Liver (tissue), 9 donors: ENCODE data around the gene WEE2. TPM values are rescaled to one million over a fixed set of nuclear protein-coding genes. Genes with fewer than 3 reads are reported as not detected.
A peak's percentile ranks its signal among the peaks of the same experiment; 100 is the strongest.

ENCODE experiments used
- DNase-seq: peaks from one replicate; pipeline ENCODE4 v3.0.0-alpha.2; 2017; ENCODE audit warnings: low spot score
- H3K27ac ChIP-seq, 2 donors: one replicate each; pipeline ENCODE4 v1.7.0; 2013; ENCODE audit warnings: inconsistent platforms in 2 of 2, low read length in 2 of 2, control low read depth in 1 of 2, low read depth in 1 of 2, mild to moderate bottlenecking in 1 of 2
- H3K27me3 ChIP-seq, 4 donors: one replicate each; pipeline versions ENCODE4 v1.6.1 to v1.7.0; 2013; ENCODE audit warnings: low read length in 3 of 4, inconsistent platforms in 1 of 4, mild to moderate bottlenecking in 1 of 4, moderate library complexity in 1 of 4; ENCODE audit not compliant: control insufficient read depth in 4 of 4, insufficient read depth in 4 of 4
- H3K36me3 ChIP-seq, 4 donors: one replicate each; pipeline versions ENCODE4 v1.6.1 to v1.7.0; 2013; ENCODE audit warnings: low read length in 3 of 4, mild to moderate bottlenecking in 3 of 4, low read depth in 1 of 4, moderate library complexity in 1 of 4; ENCODE audit not compliant: control insufficient read depth in 4 of 4, insufficient read depth in 3 of 4
- H3K4me1 ChIP-seq, 4 donors: one replicate each; pipeline versions ENCODE4 v1.6.1 to v1.7.0; 2013; ENCODE audit warnings: low read length in 3 of 4, mild to moderate bottlenecking in 3 of 4, moderate library complexity in 1 of 4; ENCODE audit not compliant: control insufficient read depth in 4 of 4, insufficient read depth in 4 of 4
- H3K4me3 ChIP-seq, 3 donors: one replicate each; pipeline versions ENCODE4 v1.6.1 to v1.7.0; 2013; ENCODE audit warnings: low read length in 3 of 3, control low read depth in 1 of 3, low read depth in 1 of 3, mild to moderate bottlenecking in 1 of 3
- H3K9ac ChIP-seq, 2 donors: one replicate each; pipeline ENCODE4 v1.7.0; 2013; ENCODE audit warnings: low read length in 2 of 2, mild to moderate bottlenecking in 2 of 2, moderate library complexity in 2 of 2, control low read depth in 1 of 2, low read depth in 1 of 2
- H3K9me3 ChIP-seq, 4 donors: one replicate each; pipeline versions ENCODE4 v1.6.1 to v1.7.0; 2013; ENCODE audit warnings: low read length in 3 of 4; ENCODE audit not compliant: control insufficient read depth in 4 of 4
- EGR1 ChIP-seq, 2 donors: IDR thresholded peaks; 2 replicates each; pipeline ENCODE4 v1.6.1; 2016 to 2018; ENCODE audit warnings: antibody characterized with exemption in 2 of 2, low read depth in 2 of 2
- FOXA1 ChIP-seq: IDR thresholded peaks from 2 replicates; pipeline ENCODE4 v1.6.1; 2016; ENCODE audit warnings: antibody characterized with exemption
- FOXA2 ChIP-seq: IDR thresholded peaks from 2 replicates; pipeline ENCODE4 v1.6.1; 2016; ENCODE audit warnings: antibody characterized with exemption
- GABPA ChIP-seq, 2 donors: IDR thresholded peaks in 1 of 2; conservative IDR thresholded peaks in 1 of 2; 2 replicates each; pipeline ENCODE4 v1.6.1; 2016; ENCODE audit warnings: antibody characterized with exemption in 2 of 2, mild to moderate bottlenecking in 1 of 2, moderate library complexity in 1 of 2
- HNF4A ChIP-seq, 2 donors: conservative IDR thresholded peaks; 2 replicates each; pipeline ENCODE4 v1.6.1; 2016; ENCODE audit warnings: antibody characterized with exemption in 2 of 2, mild to moderate bottlenecking in 2 of 2
- HNF4G ChIP-seq: IDR thresholded peaks from 2 replicates; pipeline ENCODE4 v1.6.1; 2016; ENCODE audit warnings: antibody characterized with exemption
- JUND ChIP-seq, 2 donors: IDR thresholded peaks; 2 replicates each; pipeline ENCODE4 v1.6.1; 2016; ENCODE audit warnings: antibody characterized with exemption in 2 of 2
- NR2F2 ChIP-seq: IDR thresholded peaks from 2 replicates; pipeline ENCODE4 v1.6.1; 2016; ENCODE audit warnings: antibody characterized with exemption
- RAD21 ChIP-seq, 2 donors: IDR thresholded peaks; 2 replicates each; pipeline ENCODE4 v1.6.1; 2016; ENCODE audit warnings: antibody characterized with exemption in 2 of 2, mild to moderate bottlenecking in 2 of 2
- RXRA ChIP-seq, 2 donors: IDR thresholded peaks; 2 replicates each; pipeline ENCODE4 v1.6.1; 2017 to 2018; ENCODE audit warnings: antibody characterized with exemption in 2 of 2, mild to moderate bottlenecking in 1 of 2
- SP1 ChIP-seq: IDR thresholded peaks from 2 replicates; pipeline ENCODE4 v1.6.1; 2018; ENCODE audit warnings: antibody characterized with exemption, mild to moderate bottlenecking
- TAF1 ChIP-seq: conservative IDR thresholded peaks from 2 replicates; pipeline ENCODE4 v1.6.1; 2016; ENCODE audit warnings: antibody characterized with exemption, mild to moderate bottlenecking
- YY1 ChIP-seq: IDR thresholded peaks from 2 replicates; pipeline ENCODE4 v1.6.1; 2016; ENCODE audit warnings: antibody characterized with exemption, mild to moderate bottlenecking
- WGBS: extraction: QIAGEN DNeasy Blood & Tissue Kit; methylation state at CpG from one replicate; pipeline ENCODE4 v1.1.7; 2013; 5-methylcytosine and 5-hydroxymethylcytosine counted together
- polyA plus RNA-seq, 2 donors: library from polyadenylated mRNA; stranded (reverse) in 1 of 2; unstranded in 1 of 2; fragments of 200-250 nt in 1 of 2; fragments of >200 nt in 1 of 2; fragmentation: Nextera tagmentation in 1 of 2; extraction: Ambion mirVana in 1 of 2; gene quantifications; one replicate each; pipeline versions ENCODE4 v1.2.1 to v1.2.3, GENCODE V29; 2013 to 2015
- total RNA-seq, 2 donors: library from RNA; depleted of rRNA; stranded (reverse); fragments of >200 nt; gene quantifications; one replicate each; pipeline ENCODE4 v1.2.3, GENCODE V29; 2014
- TF ChIP-seq, protein P1 (sequence below): IDR thresholded peaks from 2 replicates; pipeline ENCODE4 v1.6.1; 2016; ENCODE audit warnings: antibody characterized with exemption
- TF ChIP-seq, protein P2 (sequence below): IDR thresholded peaks from 2 replicates; pipeline ENCODE4 v1.6.1; 2016; ENCODE audit warnings: antibody characterized with exemption
- TF ChIP-seq, protein P3 (sequence below): IDR thresholded peaks from 2 replicates; pipeline ENCODE4 v1.6.1; 2016; ENCODE audit warnings: antibody characterized with exemption, mild to moderate bottlenecking
- TF ChIP-seq, protein P4 (sequence below): IDR thresholded peaks from 2 replicates; pipeline ENCODE4 v1.6.1; 2016; ENCODE audit warnings: antibody characterized with exemption
- donor health status: healthy.
- donor health status: healthy.
- donor health status: healthy.
- donor health status: healthy.
- donor health status: healthy.

The WEE2 gene
- total and polyA plus RNA-seq, 4 donors = not detected

DNA sequence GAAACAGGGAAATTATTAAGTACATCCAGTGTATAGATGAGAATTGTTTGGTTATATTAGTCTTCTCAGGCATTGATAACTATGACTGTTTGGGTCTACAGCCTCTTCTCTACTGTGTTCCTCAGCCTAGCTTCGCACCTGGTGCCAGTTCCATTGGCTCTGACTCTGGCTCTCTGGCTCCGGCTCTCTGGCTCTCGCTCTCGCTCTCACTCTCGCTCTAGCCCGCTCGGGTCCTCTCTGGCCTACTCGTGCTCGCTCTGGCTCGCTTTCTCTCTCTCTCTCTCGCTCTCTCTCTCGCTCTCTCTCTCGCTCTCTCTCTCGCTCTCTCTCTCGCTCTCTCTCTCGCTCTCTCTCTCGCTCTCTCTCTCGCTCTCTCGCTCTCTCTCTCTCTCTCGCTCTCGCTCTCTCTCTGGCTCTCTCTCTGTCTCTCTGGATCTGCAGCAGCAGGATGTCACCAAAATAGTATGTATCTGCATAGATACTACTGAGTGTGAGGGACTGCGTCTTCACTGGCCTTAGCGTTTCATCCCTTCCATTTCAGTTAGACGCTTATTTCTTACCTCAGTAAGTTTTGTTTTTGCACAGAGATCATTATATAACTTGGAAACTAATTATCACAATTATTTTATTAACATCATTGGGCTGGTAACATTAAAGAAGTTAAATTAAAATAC is 23.5 kb downstream of the WEE2 start:
- Histone ChIP-seq H3K27me3 (no peaks in the 10 kb centered on the region), H3K36me3 (no peaks in the 10 kb centered on the region), H3K4me1 (no peaks in the 10 kb centered on the region), H3K4me3 (no peak overlapping the region), H3K9ac (no peak overlapping the region), H3K27ac (no peak overlapping the region), H3K9me3 (no peaks in the 10 kb centered on the region)
- WGBS = 83% methylated on average over 21 of the region's 24 CpGs
- TF ChIP-seq NR2F2 = no peak
- TF ChIP-seq, protein P1, sequence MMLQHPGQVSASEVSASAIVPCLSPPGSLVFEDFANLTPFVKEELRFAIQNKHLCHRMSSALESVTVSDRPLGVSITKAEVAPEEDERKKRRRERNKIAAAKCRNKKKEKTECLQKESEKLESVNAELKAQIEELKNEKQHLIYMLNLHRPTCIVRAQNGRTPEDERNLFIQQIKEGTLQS = no peak
- TF ChIP-seq, protein P2, sequence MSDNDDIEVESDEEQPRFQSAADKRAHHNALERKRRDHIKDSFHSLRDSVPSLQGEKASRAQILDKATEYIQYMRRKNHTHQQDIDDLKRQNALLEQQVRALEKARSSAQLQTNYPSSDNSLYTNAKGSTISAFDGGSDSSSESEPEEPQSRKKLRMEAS = no peak
- TF ChIP-seq GABPA (IDR thresholded peaks at IDR 0.05 in 1 of 2, conservative IDR thresholded peaks at IDR 0.05 in 1 of 2) = no peak
- TF ChIP-seq HNF4A (conservative IDR thresholded peaks at IDR 0.05) = no peak
- no peak for DNase-seq

DNA sequence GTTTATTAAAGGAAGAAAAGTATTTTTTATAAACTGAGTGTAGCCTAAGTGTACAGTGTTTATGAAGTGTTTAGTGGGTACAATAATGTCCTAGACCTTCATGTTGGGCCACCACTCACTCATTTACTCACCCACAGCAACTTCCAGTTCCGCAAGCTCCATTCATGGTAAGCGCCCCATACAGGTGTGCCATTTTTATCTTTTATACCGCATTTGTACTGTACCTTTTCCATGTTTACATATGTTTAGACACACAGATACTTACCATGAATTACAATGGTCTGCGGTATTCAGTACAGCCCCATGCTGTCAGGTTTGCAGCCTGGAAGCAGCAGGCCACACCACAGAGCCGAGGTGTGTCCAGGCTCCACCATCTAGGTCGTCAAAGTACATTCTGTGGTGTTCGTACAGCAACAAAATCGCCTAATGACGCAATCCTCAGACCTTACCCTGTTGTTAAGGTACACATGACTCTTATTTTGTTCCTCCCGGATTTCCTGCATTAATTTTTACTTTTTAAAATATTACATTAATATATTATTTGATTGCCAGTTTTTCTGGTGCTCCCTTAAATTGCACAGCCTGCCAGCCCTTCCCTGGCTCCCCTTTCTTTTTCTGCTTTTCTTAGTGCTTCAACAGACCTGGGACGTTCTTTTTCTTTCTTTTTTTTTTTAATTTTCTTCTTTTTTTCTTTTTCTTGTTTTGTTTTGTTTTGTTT is 29.1 kb downstream of the WEE2 start:
- 44% methylated on average over 11 of the region's 11 CpGs for WGBS
- Histone ChIP-seq H3K9me3 (no peaks in the 10 kb centered on the region), H3K27ac (peak overlapping the region; percentile 79 to 84), H3K27me3 (no peaks in the 10 kb centered on the region), H3K4me1 (peaks cover 8 to 15% (median 12%) of the 10 kb centered on the region in 4 donors), H3K36me3 (peaks cover 6 to 13% (median 6%) of the 10 kb centered on the region in 4 donors), H3K4me3 (peak overlapping the region; percentile 65 to 71 (median 68)), H3K9ac (peak overlapping the region; percentile 31 to 85)
- DNase-seq = peak; percentile 33
- TF ChIP-seq JUND (IDR thresholded peaks at IDR 0.05) (no peak), HNF4G (no peak), HNF4A (conservative IDR thresholded peaks at IDR 0.05) (peak in 1 of 2 donors; percentile 24), FOXA1 (no peak), YY1 (no peak), FOXA2 (no peak), EGR1 (IDR thresholded peaks at IDR 0.05; ENCODE audit: low read depth in 2 of 2) (no peak), SP1 (no peak), RAD21 (IDR thresholded peaks at IDR 0.05) (no peak), RXRA (IDR thresholded peaks at IDR 0.05) (no peak), TAF1 (no peak)
- TF ChIP-seq, protein P3, sequence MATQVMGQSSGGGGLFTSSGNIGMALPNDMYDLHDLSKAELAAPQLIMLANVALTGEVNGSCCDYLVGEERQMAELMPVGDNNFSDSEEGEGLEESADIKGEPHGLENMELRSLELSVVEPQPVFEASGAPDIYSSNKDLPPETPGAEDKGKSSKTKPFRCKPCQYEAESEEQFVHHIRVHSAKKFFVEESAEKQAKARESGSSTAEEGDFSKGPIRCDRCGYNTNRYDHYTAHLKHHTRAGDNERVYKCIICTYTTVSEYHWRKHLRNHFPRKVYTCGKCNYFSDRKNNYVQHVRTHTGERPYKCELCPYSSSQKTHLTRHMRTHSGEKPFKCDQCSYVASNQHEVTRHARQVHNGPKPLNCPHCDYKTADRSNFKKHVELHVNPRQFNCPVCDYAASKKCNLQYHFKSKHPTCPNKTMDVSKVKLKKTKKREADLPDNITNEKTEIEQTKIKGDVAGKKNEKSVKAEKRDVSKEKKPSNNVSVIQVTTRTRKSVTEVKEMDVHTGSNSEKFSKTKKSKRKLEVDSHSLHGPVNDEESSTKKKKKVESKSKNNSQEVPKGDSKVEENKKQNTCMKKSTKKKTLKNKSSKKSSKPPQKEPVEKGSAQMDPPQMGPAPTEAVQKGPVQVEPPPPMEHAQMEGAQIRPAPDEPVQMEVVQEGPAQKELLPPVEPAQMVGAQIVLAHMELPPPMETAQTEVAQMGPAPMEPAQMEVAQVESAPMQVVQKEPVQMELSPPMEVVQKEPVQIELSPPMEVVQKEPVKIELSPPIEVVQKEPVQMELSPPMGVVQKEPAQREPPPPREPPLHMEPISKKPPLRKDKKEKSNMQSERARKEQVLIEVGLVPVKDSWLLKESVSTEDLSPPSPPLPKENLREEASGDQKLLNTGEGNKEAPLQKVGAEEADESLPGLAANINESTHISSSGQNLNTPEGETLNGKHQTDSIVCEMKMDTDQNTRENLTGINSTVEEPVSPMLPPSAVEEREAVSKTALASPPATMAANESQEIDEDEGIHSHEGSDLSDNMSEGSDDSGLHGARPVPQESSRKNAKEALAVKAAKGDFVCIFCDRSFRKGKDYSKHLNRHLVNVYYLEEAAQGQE = no peak
- TF ChIP-seq, protein P1 = peak; percentile 56
- TF ChIP-seq, protein P2 = no peak
- TF ChIP-seq, protein P4, sequence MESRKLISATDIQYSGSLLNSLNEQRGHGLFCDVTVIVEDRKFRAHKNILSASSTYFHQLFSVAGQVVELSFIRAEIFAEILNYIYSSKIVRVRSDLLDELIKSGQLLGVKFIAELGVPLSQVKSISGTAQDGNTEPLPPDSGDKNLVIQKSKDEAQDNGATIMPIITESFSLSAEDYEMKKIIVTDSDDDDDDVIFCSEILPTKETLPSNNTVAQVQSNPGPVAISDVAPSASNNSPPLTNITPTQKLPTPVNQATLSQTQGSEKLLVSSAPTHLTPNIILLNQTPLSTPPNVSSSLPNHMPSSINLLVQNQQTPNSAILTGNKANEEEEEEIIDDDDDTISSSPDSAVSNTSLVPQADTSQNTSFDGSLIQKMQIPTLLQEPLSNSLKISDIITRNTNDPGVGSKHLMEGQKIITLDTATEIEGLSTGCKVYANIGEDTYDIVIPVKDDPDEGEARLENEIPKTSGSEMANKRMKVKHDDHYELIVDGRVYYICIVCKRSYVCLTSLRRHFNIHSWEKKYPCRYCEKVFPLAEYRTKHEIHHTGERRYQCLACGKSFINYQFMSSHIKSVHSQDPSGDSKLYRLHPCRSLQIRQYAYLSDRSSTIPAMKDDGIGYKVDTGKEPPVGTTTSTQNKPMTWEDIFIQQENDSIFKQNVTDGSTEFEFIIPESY = no peak
